Erythroblast (primary cell): ENCODE measurements around the gene PLAC1.

Source experiments
- GATA1 ChIP-seq: IDR thresholded peaks from 2 replicates; pipeline ENCODE4 v1.6.1; 2011; ENCODE audit warnings: low read depth, mild to moderate bottlenecking, control low read depth, low read length, moderate library complexity
- POLR2A ChIP-seq: IDR thresholded peaks from 2 replicates; pipeline ENCODE4 v1.6.1; 2011; ENCODE audit warnings: mild to moderate bottlenecking, low read length

DNA sequence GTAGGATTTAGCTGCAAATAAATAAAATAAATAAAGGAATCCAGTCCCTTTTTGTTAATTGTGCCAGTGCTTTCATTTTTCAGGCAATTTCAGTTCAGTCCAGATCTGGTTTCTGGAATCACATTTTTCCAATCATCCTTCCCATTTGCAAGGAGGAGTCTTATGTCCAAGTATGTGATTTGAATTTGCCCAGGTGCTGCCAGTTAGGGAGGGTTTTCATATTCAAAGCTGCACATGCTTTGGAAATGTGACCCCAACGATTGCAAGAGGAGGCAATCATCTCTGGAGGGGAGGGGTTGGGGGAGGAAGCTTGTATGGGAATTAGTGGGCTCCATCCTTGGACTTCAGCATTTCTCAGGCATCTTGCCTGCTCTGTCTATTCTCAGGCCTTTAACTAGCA lies 4.4 kb downstream of the PLAC1 start:
- TF ChIP-seq POLR2A (no peak), GATA1 (no peak)
